ENCODE data around the gene RUNX2. TPM values are rescaled to one million over a fixed set of nuclear protein-coding genes. Genes with fewer than 3 reads are reported as not detected.

Gene RUNX2
- polyA plus RNA-seq, 1 donor: 2.6 TPM

DNA sequence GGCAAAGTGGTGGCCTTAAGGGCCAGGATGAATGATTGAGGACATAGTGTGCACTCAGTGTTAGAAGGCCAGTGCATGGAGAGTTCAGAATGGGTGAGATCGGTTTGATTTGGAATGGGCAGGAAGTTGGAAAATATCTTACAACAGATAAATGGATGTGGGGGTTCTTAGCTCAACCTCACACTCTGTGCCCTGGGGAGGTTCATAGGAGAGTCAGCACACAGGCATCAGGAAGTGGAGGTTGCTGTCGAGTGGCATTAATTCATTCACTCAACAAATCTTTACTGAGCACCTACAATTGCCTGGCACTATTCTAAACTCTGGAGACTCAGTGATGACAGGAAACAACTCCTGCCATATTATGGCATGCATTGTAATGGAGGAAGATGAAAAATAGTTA is 363.3 kb downstream of the RUNX2 start:
- no peak for DNase-seq
- H3K36me3 ChIP-seq (ENCODE audit: control insufficient read depth, insufficient read depth, low read length): no peaks in the 10 kb centered on the region
- no peaks in the 10 kb centered on the region for H3K9me3 ChIP-seq (ENCODE audit: control insufficient read depth, low read depth, low read length)
- no peaks in the 10 kb centered on the region for H3K4me1 ChIP-seq (ENCODE audit: control insufficient read depth, insufficient read depth, low read length)
- WGBS (ENCODE audit: insufficient coverage, low lambda C conversion rate): 100% methylated on average over 1 of the region's 2 CpGs
- no peak overlapping the region for H3K4me3 ChIP-seq (ENCODE audit: low read length)
- H3K27ac ChIP-seq (ENCODE audit: low read length): no peak overlapping the region
- H3K27me3 ChIP-seq (ENCODE audit: control insufficient read depth, insufficient read depth, low read length): no peaks in the 10 kb centered on the region

DNA sequence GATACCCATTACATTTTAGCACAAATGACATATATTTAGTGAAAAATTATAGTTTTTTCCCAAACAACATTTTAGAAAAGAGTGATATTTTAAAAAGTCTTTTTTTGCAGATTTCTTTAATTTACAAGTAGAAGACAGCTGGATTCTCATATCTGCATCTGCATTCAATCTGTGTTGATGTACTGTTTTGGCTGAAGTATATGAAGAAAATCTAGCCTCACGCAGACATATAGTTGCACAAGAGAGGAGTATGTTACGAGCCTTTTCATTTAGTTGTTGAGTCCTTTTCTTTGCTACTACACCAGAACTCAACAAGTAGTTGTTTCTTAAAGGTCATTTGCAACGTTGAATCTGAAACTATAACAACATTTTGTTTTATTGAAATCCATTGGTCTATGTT is 363.9 kb downstream of the RUNX2 start:
- DNase-seq: no peak
- no peaks in the 10 kb centered on the region for H3K9me3 ChIP-seq (ENCODE audit: control insufficient read depth, low read depth, low read length)
- H3K27me3 ChIP-seq (ENCODE audit: control insufficient read depth, insufficient read depth, low read length): no peaks in the 10 kb centered on the region
- H3K4me1 ChIP-seq (ENCODE audit: control insufficient read depth, insufficient read depth, low read length): no peaks in the 10 kb centered on the region
- H3K27ac ChIP-seq (ENCODE audit: low read length): no peak overlapping the region
- no peaks in the 10 kb centered on the region for H3K36me3 ChIP-seq (ENCODE audit: control insufficient read depth, insufficient read depth, low read length)
- 93% methylated on average over 2 of the region's 3 CpGs for WGBS (ENCODE audit: insufficient coverage, low lambda C conversion rate)
- H3K4me3 ChIP-seq (ENCODE audit: low read length): no peak overlapping the region

DNA sequence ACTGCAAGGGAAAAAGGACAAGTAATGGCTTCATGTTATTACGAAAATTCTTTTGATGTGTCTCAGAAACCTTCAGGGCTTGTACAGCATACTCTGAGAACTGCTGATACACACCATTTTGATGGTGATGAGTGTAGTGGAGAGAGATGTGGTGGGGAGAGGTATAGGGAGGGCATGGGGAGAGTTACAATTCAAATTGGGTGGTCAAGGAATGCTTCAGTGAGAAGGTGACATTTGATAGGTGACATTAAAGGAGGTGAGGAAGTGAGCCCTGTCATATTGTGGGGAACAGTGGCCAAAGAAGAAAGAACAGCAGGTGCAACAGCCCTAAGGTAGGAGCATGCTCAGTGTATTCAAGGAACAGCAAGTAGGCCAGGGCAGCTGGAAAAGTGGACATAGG is 368.6 kb downstream of the RUNX2 start:
- no peak for DNase-seq
- WGBS (ENCODE audit: insufficient coverage, low lambda C conversion rate): 100% methylated on average over 1 of the region's 1 CpG
- no peak overlapping the region for H3K27ac ChIP-seq (ENCODE audit: low read length)

DNA sequence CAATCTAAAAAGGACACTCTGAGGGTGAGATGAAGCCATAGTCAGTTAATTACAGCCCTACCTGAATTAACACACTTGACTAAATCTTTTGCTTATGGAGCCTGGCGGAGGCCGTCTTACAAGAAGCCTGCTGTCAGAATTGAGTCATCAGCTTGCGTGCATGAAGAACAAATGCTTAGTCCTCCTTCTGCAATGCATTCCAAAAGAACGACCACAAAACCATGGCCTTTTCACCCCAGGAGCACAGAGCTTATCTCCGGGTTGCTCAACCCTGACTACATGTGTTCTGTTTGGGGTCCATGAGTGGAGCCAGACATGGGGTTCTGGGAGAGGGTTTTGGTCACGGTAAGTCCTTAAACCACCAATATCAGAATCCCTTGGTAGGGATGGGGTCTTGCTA is 369.5 kb downstream of the RUNX2 start:
- no peaks in the 10 kb centered on the region for H3K4me1 ChIP-seq (ENCODE audit: control insufficient read depth, insufficient read depth, low read length)
- no peak overlapping the region for H3K27ac ChIP-seq (ENCODE audit: low read length)
- no peaks in the 10 kb centered on the region for H3K27me3 ChIP-seq (ENCODE audit: control insufficient read depth, insufficient read depth, low read length)
- DNase-seq: no peak
- no peak overlapping the region for H3K4me3 ChIP-seq (ENCODE audit: low read length)
- H3K36me3 ChIP-seq (ENCODE audit: control insufficient read depth, insufficient read depth, low read length): no peaks in the 10 kb centered on the region
- H3K9me3 ChIP-seq (ENCODE audit: control insufficient read depth, low read depth, low read length): no peaks in the 10 kb centered on the region
- no CpG with 5 or more reads among the region's 6 CpGs for WGBS (ENCODE audit: insufficient coverage, low lambda C conversion rate)

More for the DNA sequence above, 368.6 kb downstream of the RUNX2 start:
- no peak overlapping the region for H3K4me3 ChIP-seq (ENCODE audit: low read length)
- H3K9me3 ChIP-seq (ENCODE audit: control insufficient read depth, low read depth, low read length): no peaks in the 10 kb centered on the region
- H3K4me1 ChIP-seq (ENCODE audit: control insufficient read depth, insufficient read depth, low read length): no peaks in the 10 kb centered on the region
- no peaks in the 10 kb centered on the region for H3K27me3 ChIP-seq (ENCODE audit: control insufficient read depth, insufficient read depth, low read length)
- H3K36me3 ChIP-seq (ENCODE audit: control insufficient read depth, insufficient read depth, low read length): no peaks in the 10 kb centered on the region

DNA sequence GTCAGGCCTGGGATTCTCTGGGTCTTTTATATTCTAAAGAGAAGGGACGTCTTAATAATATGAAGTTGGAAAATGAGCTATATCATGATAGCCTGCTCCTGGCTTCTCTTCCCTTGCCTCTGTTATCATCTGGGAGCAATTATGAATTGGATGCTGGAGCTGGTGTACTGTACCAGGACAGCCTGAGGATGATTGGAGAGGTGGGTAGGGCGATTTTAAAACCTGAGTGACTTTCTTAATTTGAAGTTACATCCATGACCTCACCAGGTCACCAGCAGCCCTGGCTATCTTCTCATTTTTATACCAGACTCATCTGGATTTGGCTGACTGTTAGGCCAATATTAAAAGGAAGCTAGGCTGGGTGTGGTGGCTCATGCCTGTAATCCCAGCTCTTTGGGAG is 369.9 kb downstream of the RUNX2 start:
- no peaks in the 10 kb centered on the region for H3K4me1 ChIP-seq (ENCODE audit: control insufficient read depth, insufficient read depth, low read length)
- no peaks in the 10 kb centered on the region for H3K9me3 ChIP-seq (ENCODE audit: control insufficient read depth, low read depth, low read length)
- no peaks in the 10 kb centered on the region for H3K27me3 ChIP-seq (ENCODE audit: control insufficient read depth, insufficient read depth, low read length)
- no peak overlapping the region for H3K4me3 ChIP-seq (ENCODE audit: low read length)
- DNase-seq: no peak
- no peak overlapping the region for H3K27ac ChIP-seq (ENCODE audit: low read length)
- WGBS (ENCODE audit: insufficient coverage, low lambda C conversion rate): no CpG with 5 or more reads among the region's 2 CpGs
- H3K36me3 ChIP-seq (ENCODE audit: control insufficient read depth, insufficient read depth, low read length): no peaks in the 10 kb centered on the region

DNA sequence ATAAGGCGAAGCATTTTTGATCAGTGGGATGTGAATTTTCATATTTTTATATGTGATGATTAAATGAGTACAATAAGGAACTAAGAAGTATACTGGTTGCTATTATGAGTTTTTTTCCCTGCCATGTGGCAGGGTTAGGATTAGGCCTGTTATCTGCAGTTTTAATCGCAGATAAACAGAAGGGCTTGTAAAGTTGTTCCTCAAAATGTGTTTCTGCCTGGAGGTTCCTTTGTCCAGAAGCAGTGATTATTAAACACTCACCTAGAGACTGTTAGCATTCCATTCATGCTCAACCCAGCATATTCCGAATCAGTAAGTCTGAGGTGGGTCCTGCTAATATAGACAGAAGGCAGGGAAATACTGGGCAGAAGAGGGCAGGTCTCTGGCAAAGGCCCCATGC is 371.5 kb downstream of the RUNX2 start:
- Histone ChIP-seq H3K9me3 (ENCODE audit: control insufficient read depth, low read depth, low read length) (no peaks in the 10 kb centered on the region), H3K4me3 (ENCODE audit: low read length) (no peak overlapping the region), H3K4me1 (ENCODE audit: control insufficient read depth, insufficient read depth, low read length) (no peaks in the 10 kb centered on the region), H3K36me3 (ENCODE audit: control insufficient read depth, insufficient read depth, low read length) (no peaks in the 10 kb centered on the region), H3K27me3 (ENCODE audit: control insufficient read depth, insufficient read depth, low read length) (no peaks in the 10 kb centered on the region), H3K27ac (ENCODE audit: low read length) (no peak overlapping the region)
- no CpG with 5 or more reads among the region's 3 CpGs for WGBS (ENCODE audit: insufficient coverage, low lambda C conversion rate)
- no peak for DNase-seq

DNA sequence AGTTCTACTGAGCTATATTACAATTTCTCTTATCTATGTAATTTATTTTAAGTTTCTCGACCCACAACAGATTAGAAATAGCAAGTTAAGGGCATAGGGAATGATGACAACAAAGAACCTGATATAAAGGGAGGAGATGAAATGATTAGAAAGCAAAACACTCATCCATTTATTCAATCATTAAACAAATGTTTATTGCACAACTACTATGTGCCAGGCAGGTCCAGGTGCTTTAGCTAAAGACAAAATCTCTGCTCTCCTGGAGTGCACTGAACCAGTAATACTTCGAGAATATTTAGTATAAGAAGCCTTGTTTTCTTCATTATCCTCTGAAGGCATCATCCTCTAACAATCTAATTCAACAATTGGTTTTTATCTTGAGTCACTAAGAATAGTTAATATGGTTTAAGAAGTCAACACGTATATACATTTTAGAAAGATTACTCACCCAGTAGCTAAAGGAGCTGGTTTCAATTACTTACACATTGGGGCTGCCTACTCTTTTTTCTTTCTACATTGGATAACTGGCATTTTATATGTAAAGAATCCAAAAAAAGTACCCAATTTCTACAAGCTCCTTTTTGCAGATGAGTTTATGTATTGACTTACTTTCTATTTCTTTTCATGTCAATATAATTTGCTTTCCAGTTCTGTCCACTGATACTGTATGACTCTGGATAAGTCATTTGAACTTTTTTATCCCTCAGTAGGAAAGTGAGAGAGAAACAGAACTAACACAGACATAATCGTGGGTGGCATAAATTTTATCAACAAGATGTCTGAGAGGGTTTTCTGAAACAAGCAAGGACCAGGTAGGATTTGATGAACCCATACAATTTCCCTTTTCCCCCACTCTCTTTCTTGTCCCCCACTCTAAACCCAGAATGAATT is 375.0 kb downstream of the RUNX2 start:
- Histone ChIP-seq H3K9me3 (ENCODE audit: control insufficient read depth, low read depth, low read length) (no peaks in the 10 kb centered on the region), H3K27me3 (ENCODE audit: control insufficient read depth, insufficient read depth, low read length) (no peaks in the 10 kb centered on the region), H3K27ac (ENCODE audit: low read length) (no peak overlapping the region), H3K4me3 (ENCODE audit: low read length) (no peak overlapping the region), H3K4me1 (ENCODE audit: control insufficient read depth, insufficient read depth, low read length) (no peaks in the 10 kb centered on the region), H3K36me3 (ENCODE audit: control insufficient read depth, insufficient read depth, low read length) (no peaks in the 10 kb centered on the region)
- 80% methylated on average over 1 of the region's 4 CpGs for WGBS (ENCODE audit: insufficient coverage, low lambda C conversion rate)
- DNase-seq: no peak

DNA sequence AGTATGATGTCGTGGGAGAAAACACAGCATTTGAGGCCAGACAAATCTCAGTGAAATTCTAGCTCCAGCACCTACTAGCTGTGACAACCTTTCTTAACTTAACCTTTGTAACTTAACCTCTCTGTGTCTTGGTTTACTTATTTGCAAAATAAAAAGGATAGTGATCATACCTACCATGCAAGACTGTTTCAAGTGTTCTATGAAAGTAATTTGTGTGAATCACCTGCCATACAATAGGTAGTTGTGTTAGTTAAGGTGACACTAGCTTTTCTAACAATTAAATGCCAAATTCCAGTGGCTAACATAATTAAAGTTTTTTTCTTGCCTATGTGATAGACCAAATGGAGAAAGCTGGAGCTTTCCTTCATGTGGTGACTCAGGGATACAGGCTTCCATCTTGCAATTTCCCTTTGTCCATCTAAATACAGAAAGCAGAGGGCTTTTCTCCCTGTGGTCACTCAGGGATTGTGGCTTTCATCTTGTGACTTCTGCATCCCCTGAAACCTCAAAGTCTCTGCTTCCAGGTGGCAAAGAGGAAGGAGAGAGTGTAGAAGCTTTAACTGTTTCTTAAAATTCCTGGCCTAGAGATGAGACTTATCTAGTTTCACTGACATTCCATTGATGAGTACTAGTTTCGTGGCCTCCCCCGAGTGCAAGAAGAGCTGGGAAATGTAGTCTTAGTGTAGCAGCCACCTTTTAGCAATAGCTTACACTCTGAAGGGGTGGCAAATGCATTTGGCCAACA is 376.1 kb downstream of the RUNX2 start:
- Histone ChIP-seq H3K27me3 (ENCODE audit: control insufficient read depth, insufficient read depth, low read length) (no peaks in the 10 kb centered on the region), H3K4me1 (ENCODE audit: control insufficient read depth, insufficient read depth, low read length) (no peaks in the 10 kb centered on the region), H3K9me3 (ENCODE audit: control insufficient read depth, low read depth, low read length) (no peaks in the 10 kb centered on the region), H3K36me3 (ENCODE audit: control insufficient read depth, insufficient read depth, low read length) (no peaks in the 10 kb centered on the region), H3K27ac (ENCODE audit: low read length) (no peak overlapping the region), H3K4me3 (ENCODE audit: low read length) (no peak overlapping the region)
- 100% methylated on average over 1 of the region's 3 CpGs for WGBS (ENCODE audit: insufficient coverage, low lambda C conversion rate)
- no peak for DNase-seq

DNA sequence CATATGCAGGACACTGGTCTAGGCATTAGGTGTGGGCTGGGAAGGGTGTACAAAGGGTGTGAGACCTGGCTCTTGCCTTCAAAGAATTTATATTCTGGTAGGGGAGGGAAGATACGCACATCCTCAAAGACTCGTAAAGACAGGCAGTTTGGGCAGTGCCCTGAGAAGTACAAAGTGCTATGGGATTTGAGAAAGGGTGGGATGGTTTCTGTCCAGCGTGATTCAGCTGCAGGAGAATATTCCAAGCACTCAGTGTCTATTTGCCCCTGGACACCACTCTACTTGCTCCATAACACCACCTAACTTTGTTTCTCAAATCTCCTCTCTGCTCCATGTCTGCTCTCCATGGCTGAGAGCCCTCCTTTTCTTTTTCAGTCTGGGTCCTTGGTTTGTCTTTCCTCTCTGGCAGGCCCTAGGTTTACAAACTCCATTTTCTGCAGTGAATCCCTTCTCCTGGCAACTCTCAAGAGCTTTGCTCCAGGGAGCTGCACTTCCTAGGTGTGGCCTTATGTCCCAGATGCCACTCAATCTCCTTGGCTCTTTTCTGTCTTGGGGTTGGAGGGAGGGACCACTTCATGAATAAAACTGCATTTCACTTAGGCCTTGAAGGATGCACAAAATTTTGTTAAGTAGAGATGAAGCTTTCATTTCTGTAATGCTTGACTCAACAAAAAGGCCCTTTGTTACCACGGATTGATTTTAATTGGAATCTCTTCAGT is 377.2 kb downstream of the RUNX2 start:
- no peaks in the 10 kb centered on the region for H3K9me3 ChIP-seq (ENCODE audit: control insufficient read depth, low read depth, low read length)

DNA sequence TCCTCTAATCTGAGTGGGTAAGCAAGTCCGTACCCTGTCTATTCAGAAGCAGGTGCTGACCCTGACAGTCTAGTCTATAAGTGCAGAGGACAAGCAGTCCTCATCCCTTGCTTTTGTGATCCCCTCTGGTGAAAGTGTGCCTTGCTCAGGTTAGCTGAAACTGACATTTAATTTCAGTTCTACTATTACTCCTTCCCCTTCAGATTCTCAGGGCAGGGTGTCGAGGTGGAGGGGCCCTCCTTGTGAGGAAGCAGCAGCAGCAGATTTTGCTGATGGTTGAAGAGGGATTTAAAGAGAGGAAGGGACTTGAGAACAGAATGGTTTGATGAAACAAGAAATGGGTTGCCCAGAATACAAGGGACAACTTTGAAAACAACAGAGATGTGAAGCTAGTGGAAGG is 378.2 kb downstream of the RUNX2 start:
- H3K4me1 ChIP-seq (ENCODE audit: control insufficient read depth, insufficient read depth, low read length): no peaks in the 10 kb centered on the region
- H3K9me3 ChIP-seq (ENCODE audit: control insufficient read depth, low read depth, low read length): no peaks in the 10 kb centered on the region
- no peak overlapping the region for H3K4me3 ChIP-seq (ENCODE audit: low read length)
- no CpG with 5 or more reads among the region's 2 CpGs for WGBS (ENCODE audit: insufficient coverage, low lambda C conversion rate)
- H3K27me3 ChIP-seq (ENCODE audit: control insufficient read depth, insufficient read depth, low read length): no peaks in the 10 kb centered on the region
- no peaks in the 10 kb centered on the region for H3K36me3 ChIP-seq (ENCODE audit: control insufficient read depth, insufficient read depth, low read length)
- H3K27ac ChIP-seq (ENCODE audit: low read length): no peak overlapping the region
- no peak for DNase-seq

More for the DNA sequence above, 377.2 kb downstream of the RUNX2 start:
- H3K36me3 ChIP-seq (ENCODE audit: control insufficient read depth, insufficient read depth, low read length): no peaks in the 10 kb centered on the region
- no peaks in the 10 kb centered on the region for H3K27me3 ChIP-seq (ENCODE audit: control insufficient read depth, insufficient read depth, low read length)
- no peak overlapping the region for H3K4me3 ChIP-seq (ENCODE audit: low read length)
- no peak for DNase-seq
- no peak overlapping the region for H3K27ac ChIP-seq (ENCODE audit: low read length)
- H3K4me1 ChIP-seq (ENCODE audit: control insufficient read depth, insufficient read depth, low read length): no peaks in the 10 kb centered on the region
- WGBS (ENCODE audit: insufficient coverage, low lambda C conversion rate): 100% methylated on average over 1 of the region's 4 CpGs

Measured in large intestine (tissue), 3 donors.